ENCODE measurements around the gene GTF3C1.

- TF ChIP-seq EZH2 (IDR thresholded peaks at IDR 0.05; ENCODE audit: borderline replicate concordance, insufficient read depth, low read depth, low read length, poor library complexity, severe bottlenecking): no peak
- no peak for TF ChIP-seq CTCF (IDR thresholded peaks at IDR 0.05)
Measured at GRCh38 chr16:27489421-27489820, 60.3 kb downstream of the GTF3C1 start.
